ENCODE measurements around the gene RNF26.

RNF26 gene

DNA sequence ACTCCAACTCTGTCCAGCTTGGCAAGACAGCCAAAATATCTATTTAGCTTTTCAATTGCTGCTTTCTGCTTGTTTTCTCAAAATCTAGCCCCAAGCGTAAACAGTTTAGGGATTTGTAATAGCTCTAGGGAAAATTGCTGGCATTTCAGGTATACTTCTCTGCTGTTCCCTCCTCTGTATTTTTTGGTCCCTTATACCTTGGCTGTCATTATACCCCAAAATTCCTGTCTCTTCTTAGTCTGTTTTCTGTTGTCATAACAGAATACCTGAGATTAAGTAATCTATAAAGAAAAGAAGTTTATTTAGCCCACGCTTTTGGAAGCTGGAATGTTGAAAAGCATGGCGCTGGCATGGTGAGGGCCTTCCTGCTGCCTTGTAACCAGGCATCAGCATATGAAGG lies 40.9 kb upstream of the RNF26 start:
- Histone ChIP-seq H3K23ac (ENCODE audit: low read depth, low read length, poor library complexity) (no peak overlapping the region), H4K8ac (ENCODE audit: low read depth, low read length) (no peak overlapping the region), H3K4me1 (ENCODE audit: control insufficient read depth in 2 of 2, insufficient read depth in 1 of 2, low read depth in 1 of 2, low read length in 2 of 2) (no peaks in the 10 kb centered on the region), H3K4me2 (ENCODE audit: insufficient read depth, low read length, poor library complexity, severe bottlenecking) (no peak overlapping the region), H3K27me3 (ENCODE audit: control insufficient read depth in 3 of 3, insufficient read depth in 3 of 3, low read depth in 1 of 3, low read length in 3 of 3) (peaks cover 0 to 3% (median 0%) of the 10 kb centered on the region in 3 experiments), H4K91ac (ENCODE audit: low read depth, low read length, poor library complexity) (no peak overlapping the region), H3K18ac (ENCODE audit: low read length) (no peak overlapping the region), H3K4me3 (ENCODE audit: low read length in 2 of 2) (no peak overlapping the region), H3K14ac (ENCODE audit: low read length) (no peak overlapping the region), H2BK5ac (ENCODE audit: low read length) (no peak overlapping the region), H3K9ac (ENCODE audit: low read depth, low read length, poor library complexity) (no peak overlapping the region), H3K4ac (ENCODE audit: low read length) (no peak overlapping the region), H2BK120ac (ENCODE audit: low read depth, low read length) (no peak overlapping the region), H3K27ac (replicated peaks; ENCODE audit: low read length) (no peak overlapping the region), H3K36me3 (replicated peaks in 1 of 2; ENCODE audit: control insufficient read depth in 2 of 2, insufficient read depth in 2 of 2, low read length in 2 of 2) (peaks cover 7 to 66% of the 10 kb centered on the region in 2 donors), H2AK5ac (ENCODE audit: low read depth, low read length) (no peak overlapping the region), H2BK15ac (ENCODE audit: low read length) (no peak overlapping the region), H2AFZ (ENCODE audit: low read length) (no peak overlapping the region), H3K79me1 (ENCODE audit: low read depth, low read length) (peaks cover 1% of the 10 kb centered on the region), H2BK12ac (ENCODE audit: low read length) (no peak overlapping the region), H3K9me3 (replicated peaks in 1 of 2; ENCODE audit: control insufficient read depth in 2 of 2, insufficient read depth in 1 of 2, low read depth in 1 of 2, low read length in 2 of 2) (peaks cover 7 to 18% of the 10 kb centered on the region in 2 donors)
- no CpG with 5 or more reads among the region's 3 CpGs for WGBS, 2 donors (ENCODE audit: extremely low coverage in 2 of 2, insufficient read length in 2 of 2, insufficient replicate concordance in 1 of 2)
- DNase-seq (ENCODE audit: low spot score), result no peak

DNA sequence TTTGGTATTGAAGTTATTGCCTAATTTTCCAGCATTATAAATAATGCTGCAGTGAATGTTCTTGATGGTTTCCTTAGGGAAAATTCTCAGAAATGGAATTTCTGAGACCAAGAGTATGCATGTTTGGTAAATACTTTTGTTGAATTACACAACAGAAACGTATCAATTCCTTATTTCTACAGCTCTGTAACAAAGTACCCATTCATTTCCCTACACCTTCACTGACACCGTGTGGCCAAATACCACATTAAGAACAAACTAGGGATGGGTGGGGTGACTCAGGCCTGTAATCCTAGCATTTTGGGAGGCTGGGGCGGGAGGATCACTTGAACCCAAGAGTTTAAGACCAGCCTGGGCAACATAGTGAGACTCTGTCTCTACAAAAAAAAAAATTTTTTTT lies 39.1 kb upstream of the RNF26 start:
- H3K4me1 ChIP-seq (ENCODE audit: control insufficient read depth in 2 of 2, insufficient read depth in 1 of 2, low read depth in 1 of 2, low read length in 2 of 2), result no peaks in the 10 kb centered on the region
- no peak overlapping the region for H3K27ac ChIP-seq (replicated peaks; ENCODE audit: low read length)
- peaks cover 13 to 67% of the 10 kb centered on the region in 2 donors for H3K36me3 ChIP-seq (replicated peaks in 1 of 2; ENCODE audit: control insufficient read depth in 2 of 2, insufficient read depth in 2 of 2, low read length in 2 of 2)
- H2AFZ ChIP-seq (ENCODE audit: low read length), result no peak overlapping the region
- H3K9ac ChIP-seq (ENCODE audit: low read depth, low read length, poor library complexity), result no peak overlapping the region
- no peak overlapping the region for H4K91ac ChIP-seq (ENCODE audit: low read depth, low read length, poor library complexity)
- peaks cover 7 to 10% of the 10 kb centered on the region in 2 donors for H3K9me3 ChIP-seq (replicated peaks in 1 of 2; ENCODE audit: control insufficient read depth in 2 of 2, insufficient read depth in 1 of 2, low read depth in 1 of 2, low read length in 2 of 2)
- no peak overlapping the region for H3K23ac ChIP-seq (ENCODE audit: low read depth, low read length, poor library complexity)
- no peak overlapping the region for H2BK12ac ChIP-seq (ENCODE audit: low read length)
- H2BK120ac ChIP-seq (ENCODE audit: low read depth, low read length), result no peak overlapping the region
- H3K4ac ChIP-seq (ENCODE audit: low read length), result no peak overlapping the region
- H3K14ac ChIP-seq (ENCODE audit: low read length), result no peak overlapping the region
- H3K27me3 ChIP-seq (ENCODE audit: control insufficient read depth in 3 of 3, insufficient read depth in 3 of 3, low read depth in 1 of 3, low read length in 3 of 3), result peaks cover 0 to 3% (median 0%) of the 10 kb centered on the region in 3 experiments
- H3K4me2 ChIP-seq (ENCODE audit: insufficient read depth, low read length, poor library complexity, severe bottlenecking), result no peak overlapping the region
- no peak overlapping the region for H2BK15ac ChIP-seq (ENCODE audit: low read length)
- H3K4me3 ChIP-seq (ENCODE audit: low read length in 2 of 2), result no peak overlapping the region
- H2AK5ac ChIP-seq (ENCODE audit: low read depth, low read length), result no peak overlapping the region
- no peak overlapping the region for H2BK5ac ChIP-seq (ENCODE audit: low read length)
- peaks cover 1% of the 10 kb centered on the region for H3K79me1 ChIP-seq (ENCODE audit: low read depth, low read length)
- no CpG with 5 or more reads among the region's 3 CpGs for WGBS, 2 donors (ENCODE audit: extremely low coverage in 2 of 2, insufficient read length in 2 of 2, insufficient replicate concordance in 1 of 2)
- DNase-seq (ENCODE audit: low spot score), result no peak
- H4K8ac ChIP-seq (ENCODE audit: low read depth, low read length), result no peak overlapping the region
- H3K18ac ChIP-seq (ENCODE audit: low read length), result no peak overlapping the region

- H2BK5ac ChIP-seq (ENCODE audit: low read length), result no peak overlapping the region
- H2AFZ ChIP-seq (ENCODE audit: low read length), result no peak overlapping the region
- H3K9me3 ChIP-seq (replicated peaks in 1 of 2; ENCODE audit: control insufficient read depth in 2 of 2, insufficient read depth in 1 of 2, low read depth in 1 of 2, low read length in 2 of 2), result no peaks in the 10 kb centered on the region
- no peak overlapping the region for H3K23ac ChIP-seq (ENCODE audit: low read depth, low read length, poor library complexity)
- no peak overlapping the region for H2BK12ac ChIP-seq (ENCODE audit: low read length)
- no peaks in the 10 kb centered on the region for H3K27me3 ChIP-seq (ENCODE audit: control insufficient read depth in 3 of 3, insufficient read depth in 3 of 3, low read depth in 1 of 3, low read length in 3 of 3)
- no peak overlapping the region for H3K4ac ChIP-seq (ENCODE audit: low read length)
- H2BK120ac ChIP-seq (ENCODE audit: low read depth, low read length), result no peak overlapping the region
- peaks cover 14 to 79% of the 10 kb centered on the region in 2 donors for H3K36me3 ChIP-seq (replicated peaks in 1 of 2; ENCODE audit: control insufficient read depth in 2 of 2, insufficient read depth in 2 of 2, low read length in 2 of 2)
- H3K9ac ChIP-seq (ENCODE audit: low read depth, low read length, poor library complexity), result no peak overlapping the region
- no peak overlapping the region for H3K4me2 ChIP-seq (ENCODE audit: insufficient read depth, low read length, poor library complexity, severe bottlenecking)
- peaks cover 1% of the 10 kb centered on the region for H3K79me1 ChIP-seq (ENCODE audit: low read depth, low read length)
- H3K18ac ChIP-seq (ENCODE audit: low read length), result no peak overlapping the region
- no peak overlapping the region for H4K8ac ChIP-seq (ENCODE audit: low read depth, low read length)
- H3K4me1 ChIP-seq (ENCODE audit: control insufficient read depth in 2 of 2, insufficient read depth in 1 of 2, low read depth in 1 of 2, low read length in 2 of 2), result no peaks in the 10 kb centered on the region
- no peak overlapping the region for H3K27ac ChIP-seq (replicated peaks; ENCODE audit: low read length)
- no peak overlapping the region for H2BK15ac ChIP-seq (ENCODE audit: low read length)
- no peak overlapping the region for H4K91ac ChIP-seq (ENCODE audit: low read depth, low read length, poor library complexity)
- no CpG with 5 or more reads among the region's 3 CpGs for WGBS, 2 donors (ENCODE audit: extremely low coverage in 2 of 2, insufficient read length in 2 of 2, insufficient replicate concordance in 1 of 2)
- no peak overlapping the region for H3K4me3 ChIP-seq (ENCODE audit: low read length in 2 of 2)
- no peak for DNase-seq (ENCODE audit: low spot score)
- H2AK5ac ChIP-seq (ENCODE audit: low read depth, low read length), result no peak overlapping the region
- no peak overlapping the region for H3K14ac ChIP-seq (ENCODE audit: low read length)
These were observed 36.4 kb upstream of the RNF26 start for GRCh38 chr11:119297938-119298337.

GRCh38 chr11:119298726-119299125 lies 35.6 kb upstream of the RNF26 start:
- no peak overlapping the region for H3K23ac ChIP-seq (ENCODE audit: low read depth, low read length, poor library complexity)
- H3K27ac ChIP-seq (replicated peaks; ENCODE audit: low read length), result no peak overlapping the region
- WGBS, 2 donors (ENCODE audit: extremely low coverage in 2 of 2, insufficient read length in 2 of 2, insufficient replicate concordance in 1 of 2), result no CpG with 5 or more reads among the region's 2 CpGs

More at GRCh38 chr11:119298726-119299125, 35.6 kb upstream of the RNF26 start:
- H4K91ac ChIP-seq (ENCODE audit: low read depth, low read length, poor library complexity), result no peak overlapping the region
- no peak for DNase-seq (ENCODE audit: low spot score)
- H3K4me1 ChIP-seq (ENCODE audit: control insufficient read depth in 2 of 2, insufficient read depth in 1 of 2, low read depth in 1 of 2, low read length in 2 of 2), result no peaks in the 10 kb centered on the region
- no peak overlapping the region for H2BK5ac ChIP-seq (ENCODE audit: low read length)
- no peak overlapping the region for H4K8ac ChIP-seq (ENCODE audit: low read depth, low read length)
- H2AK5ac ChIP-seq (ENCODE audit: low read depth, low read length), result no peak overlapping the region
- H3K9me3 ChIP-seq (replicated peaks in 1 of 2; ENCODE audit: control insufficient read depth in 2 of 2, insufficient read depth in 1 of 2, low read depth in 1 of 2, low read length in 2 of 2), result no peaks in the 10 kb centered on the region
- no peak overlapping the region for H3K9ac ChIP-seq (ENCODE audit: low read depth, low read length, poor library complexity)
- H3K18ac ChIP-seq (ENCODE audit: low read length), result no peak overlapping the region
- no peaks in the 10 kb centered on the region for H3K27me3 ChIP-seq (ENCODE audit: control insufficient read depth in 3 of 3, insufficient read depth in 3 of 3, low read depth in 1 of 3, low read length in 3 of 3)
- no peak overlapping the region for H3K14ac ChIP-seq (ENCODE audit: low read length)
- H2BK15ac ChIP-seq (ENCODE audit: low read length), result no peak overlapping the region
- no peak overlapping the region for H3K4me2 ChIP-seq (ENCODE audit: insufficient read depth, low read length, poor library complexity, severe bottlenecking)
- peaks cover 1% of the 10 kb centered on the region for H3K79me1 ChIP-seq (ENCODE audit: low read depth, low read length)
- no peak overlapping the region for H2AFZ ChIP-seq (ENCODE audit: low read length)
- H3K4me3 ChIP-seq (ENCODE audit: low read length in 2 of 2), result no peak overlapping the region
- no peak overlapping the region for H3K4ac ChIP-seq (ENCODE audit: low read length)
- peaks cover 17 to 81% of the 10 kb centered on the region in 2 donors for H3K36me3 ChIP-seq (replicated peaks in 1 of 2; ENCODE audit: control insufficient read depth in 2 of 2, insufficient read depth in 2 of 2, low read length in 2 of 2)
- no peak overlapping the region for H2BK120ac ChIP-seq (ENCODE audit: low read depth, low read length)
- no peak overlapping the region for H2BK12ac ChIP-seq (ENCODE audit: low read length)

Data from neuronal stem cell (in vitro differentiated cells).